ENCODE data around the gene UNC5CL. TPM values are rescaled to one million over a fixed set of nuclear protein-coding genes. Genes with fewer than 3 reads are reported as not detected.

The UNC5CL gene
- total RNA-seq, 4 donors from 2014 or later, result 1.1 to 1.7 (median 1.7) TPM; not detected in 1

DNA sequence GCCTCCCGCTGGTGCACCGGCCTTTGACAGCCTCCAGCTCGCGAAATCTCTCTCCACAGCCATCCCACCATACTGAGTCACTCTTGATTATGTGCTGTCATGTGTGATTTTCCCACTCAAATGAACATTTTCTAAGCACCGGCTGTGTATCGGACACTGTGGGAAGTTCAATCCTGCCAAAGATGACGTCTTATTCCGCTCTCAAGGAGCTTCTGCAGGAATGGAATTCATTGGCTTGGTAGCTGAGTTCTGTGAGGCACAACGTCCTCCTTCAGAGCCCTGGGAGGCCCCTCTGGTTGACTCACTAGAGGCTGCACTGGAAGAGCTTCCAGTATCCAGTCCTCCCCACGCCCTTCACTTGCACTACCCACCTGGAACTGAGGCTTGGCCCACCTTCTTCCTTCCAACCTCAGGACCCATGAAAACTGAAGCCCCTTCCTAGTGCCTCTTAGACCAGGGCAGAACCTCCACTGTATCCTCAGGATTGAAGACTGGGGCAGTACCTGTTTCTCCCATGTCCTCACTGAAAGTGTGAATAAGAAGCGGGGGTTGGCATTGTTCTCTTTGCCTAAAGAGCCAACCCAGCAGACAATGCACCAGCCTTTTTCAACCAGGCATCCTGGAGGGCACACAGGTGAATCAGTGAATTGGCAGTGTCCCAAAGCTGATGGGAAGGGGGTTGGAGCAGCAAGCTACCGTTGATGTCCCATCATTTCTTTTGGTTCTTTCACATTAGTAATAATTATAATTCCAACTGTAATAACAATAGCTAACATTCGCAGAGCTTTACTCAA lies 1.7 kb downstream of the UNC5CL start:
- TF ChIP-seq, protein P1, sequence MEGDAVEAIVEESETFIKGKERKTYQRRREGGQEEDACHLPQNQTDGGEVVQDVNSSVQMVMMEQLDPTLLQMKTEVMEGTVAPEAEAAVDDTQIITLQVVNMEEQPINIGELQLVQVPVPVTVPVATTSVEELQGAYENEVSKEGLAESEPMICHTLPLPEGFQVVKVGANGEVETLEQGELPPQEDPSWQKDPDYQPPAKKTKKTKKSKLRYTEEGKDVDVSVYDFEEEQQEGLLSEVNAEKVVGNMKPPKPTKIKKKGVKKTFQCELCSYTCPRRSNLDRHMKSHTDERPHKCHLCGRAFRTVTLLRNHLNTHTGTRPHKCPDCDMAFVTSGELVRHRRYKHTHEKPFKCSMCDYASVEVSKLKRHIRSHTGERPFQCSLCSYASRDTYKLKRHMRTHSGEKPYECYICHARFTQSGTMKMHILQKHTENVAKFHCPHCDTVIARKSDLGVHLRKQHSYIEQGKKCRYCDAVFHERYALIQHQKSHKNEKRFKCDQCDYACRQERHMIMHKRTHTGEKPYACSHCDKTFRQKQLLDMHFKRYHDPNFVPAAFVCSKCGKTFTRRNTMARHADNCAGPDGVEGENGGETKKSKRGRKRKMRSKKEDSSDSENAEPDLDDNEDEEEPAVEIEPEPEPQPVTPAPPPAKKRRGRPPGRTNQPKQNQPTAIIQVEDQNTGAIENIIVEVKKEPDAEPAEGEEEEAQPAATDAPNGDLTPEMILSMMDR (IDR thresholded peaks at IDR 0.05; ENCODE audit: low read depth), result no peak

DNA sequence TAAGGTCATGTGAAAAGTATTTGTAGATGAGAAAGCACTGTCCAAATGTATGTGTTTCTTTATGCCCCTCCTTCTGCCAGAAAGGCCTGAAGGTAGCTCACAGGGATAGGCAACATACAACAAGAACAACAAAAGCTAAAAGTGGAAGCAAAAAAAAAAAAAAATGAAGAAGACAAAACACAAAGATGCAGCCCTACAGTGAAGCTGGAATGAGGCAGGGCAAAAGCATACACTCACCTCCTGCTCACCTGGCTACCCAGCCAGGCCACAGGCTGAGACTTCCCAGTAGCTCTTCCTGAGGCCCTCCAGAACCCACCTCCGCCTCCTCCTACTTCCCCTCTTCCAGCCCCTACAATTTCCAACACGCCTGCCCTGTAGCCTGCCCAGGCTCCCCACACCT lies 2.4 kb downstream of the UNC5CL start:
- TF ChIP-seq, protein P1 (IDR thresholded peaks at IDR 0.05; ENCODE audit: low read depth), result no peak

DNA sequence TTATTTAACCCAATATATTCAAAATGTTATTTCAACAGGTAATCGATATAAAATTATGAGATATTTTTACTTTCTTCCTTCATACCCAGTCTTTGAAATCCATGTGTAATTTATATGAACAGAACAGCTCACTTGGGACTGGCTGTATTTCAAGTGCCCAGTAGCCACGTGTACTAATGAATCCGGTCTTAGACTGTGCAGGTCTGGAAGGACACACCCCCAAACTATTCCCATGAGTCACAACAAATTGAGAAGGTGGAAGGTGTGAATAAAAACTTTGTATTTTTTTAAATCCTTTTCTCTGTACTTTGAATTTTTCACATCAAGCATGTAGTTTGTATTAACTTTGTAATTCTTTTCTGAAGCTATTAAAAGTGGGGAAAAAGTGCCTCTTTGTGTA lies 2.8 kb downstream of the UNC5CL start:
- TF ChIP-seq, protein P1 (IDR thresholded peaks at IDR 0.05; ENCODE audit: low read depth), result no peak

DNA sequence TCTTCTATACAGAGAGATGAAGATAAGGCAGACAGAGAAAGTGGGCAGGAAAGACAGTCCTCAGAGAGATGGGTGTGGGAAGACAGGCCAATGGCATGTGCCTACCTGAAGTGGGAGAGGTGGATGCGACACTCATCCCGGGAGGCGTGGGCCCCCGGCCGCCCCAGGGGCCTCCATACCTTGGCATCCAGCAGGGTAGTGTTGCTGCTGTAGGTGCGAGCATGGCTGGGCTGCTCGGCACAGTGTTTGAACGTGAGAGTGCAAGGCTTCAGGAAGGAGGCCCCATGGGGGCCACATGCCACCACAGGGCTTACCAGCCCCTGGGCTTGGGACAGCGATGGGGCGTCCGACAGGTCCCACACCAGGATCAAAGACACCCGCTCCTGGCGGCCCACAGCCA lies 5.2 kb downstream of the UNC5CL start:
- TF ChIP-seq, protein P1 (IDR thresholded peaks at IDR 0.05; ENCODE audit: low read depth), result no peak

DNA sequence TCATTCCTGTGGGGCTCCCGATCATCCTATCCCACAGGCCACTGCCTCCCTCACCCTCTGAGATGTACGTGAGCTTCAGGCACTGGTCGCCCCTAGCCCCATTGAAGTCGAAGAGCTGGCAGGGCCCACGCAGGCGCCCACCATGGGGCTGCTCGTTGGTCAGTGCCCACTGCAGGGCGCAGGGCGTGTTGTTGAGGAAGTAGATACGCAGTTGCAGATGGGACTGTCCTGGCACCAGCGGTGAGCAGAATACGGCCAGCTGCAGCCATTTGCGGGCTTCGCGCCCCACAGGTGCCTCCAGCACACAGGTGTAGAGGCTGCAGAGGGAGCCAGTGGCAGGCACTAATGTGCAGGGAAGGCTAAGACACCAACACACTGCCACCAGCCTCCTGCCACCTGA lies 6.2 kb downstream of the UNC5CL start:
- TF ChIP-seq, protein P1 (IDR thresholded peaks at IDR 0.05; ENCODE audit: low read depth), result no peak

DNA sequence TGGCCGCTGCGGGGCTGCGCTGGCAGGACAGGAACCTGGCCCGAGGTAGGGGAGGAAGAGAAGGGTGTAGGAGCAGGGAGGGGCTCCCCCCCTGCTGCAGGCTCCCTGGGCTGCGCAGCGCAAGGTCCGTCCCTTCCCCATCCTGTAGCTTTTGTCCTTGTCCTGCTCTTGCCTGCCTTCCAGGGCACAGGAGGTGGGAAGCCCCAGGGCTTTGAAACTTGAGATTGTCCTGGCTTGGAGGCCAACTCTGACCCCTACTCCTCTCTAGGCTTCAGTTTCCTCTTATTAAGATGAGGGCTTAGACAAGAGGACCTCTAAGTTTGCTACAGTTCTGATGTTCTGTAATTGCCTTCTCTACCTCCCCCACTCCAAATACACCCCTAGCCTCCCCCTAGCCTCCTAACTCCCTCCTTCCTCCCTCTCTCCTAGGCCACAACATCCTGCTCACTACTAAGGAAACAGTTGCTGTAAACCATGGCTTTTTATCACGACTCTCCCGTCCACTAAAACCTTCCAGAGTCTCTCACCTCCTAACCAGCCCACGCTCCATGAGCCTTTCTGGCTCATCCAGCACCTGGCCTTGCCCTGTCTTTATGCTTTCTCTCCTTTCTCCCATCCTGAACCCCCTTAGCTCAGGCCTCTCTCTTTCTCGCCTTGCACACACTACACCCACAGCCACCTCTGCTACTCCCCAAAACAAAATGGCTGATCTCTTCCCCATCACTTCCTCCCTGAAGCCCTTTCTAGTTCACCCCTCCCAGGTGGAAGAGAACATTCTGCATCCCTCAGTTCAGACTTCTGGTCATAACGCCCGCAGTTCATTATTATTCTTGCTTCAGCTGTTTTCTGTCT lies 10.2 kb downstream of the UNC5CL start:
- TF ChIP-seq, protein P1 (IDR thresholded peaks at IDR 0.05; ENCODE audit: low read depth), result no peak
